AG10803 (cell line): ENCODE data around the gene RAB3IP.
"Not testable (repeated sequence)": the region's sequence is repeated elsewhere in the genome, so short reads cannot be mapped to it uniquely, and the experiment has no call there.

Experiments used
- DNase-seq: peaks from one replicate; pipeline ENCODE4 v3.0.0; 2010; ENCODE audit warnings: low read depth
- H3K4me3 ChIP-seq: 2 replicates; pipeline ENCODE4 v1.5.1; 2011; ENCODE audit warnings: mild to moderate bottlenecking, low read length, control low read depth
- TF ChIP-seq, protein P1 (sequence below): conservative IDR thresholded peaks from 2 replicates; pipeline ENCODE4 v1.5.1; 2011; ENCODE audit warnings: mild to moderate bottlenecking, low read length, control low read depth, inconsistent platforms

The RAB3IP gene

DNA sequence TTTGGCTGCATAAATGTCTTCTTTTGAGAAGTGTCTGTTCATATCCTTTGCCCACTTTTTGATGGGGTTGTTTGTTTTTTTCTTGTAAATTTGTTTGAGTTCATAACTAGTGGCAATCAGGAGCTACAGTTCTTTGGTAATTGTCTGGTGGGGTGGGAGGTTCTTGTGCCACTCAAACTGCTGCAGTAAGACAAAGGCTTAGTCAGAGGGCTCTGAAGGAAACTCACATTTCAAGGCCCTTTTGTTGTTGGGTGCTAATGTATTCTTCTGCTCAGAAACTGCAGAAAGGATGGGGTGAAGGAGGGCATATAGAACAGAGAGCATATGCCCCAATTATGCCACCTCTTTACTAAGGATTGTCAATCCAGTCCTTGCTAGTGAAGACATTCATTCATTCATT lies 108.3 kb downstream of the RAB3IP start:
- H3K4me3 ChIP-seq: no peak overlapping the region
- TF ChIP-seq, protein P1, sequence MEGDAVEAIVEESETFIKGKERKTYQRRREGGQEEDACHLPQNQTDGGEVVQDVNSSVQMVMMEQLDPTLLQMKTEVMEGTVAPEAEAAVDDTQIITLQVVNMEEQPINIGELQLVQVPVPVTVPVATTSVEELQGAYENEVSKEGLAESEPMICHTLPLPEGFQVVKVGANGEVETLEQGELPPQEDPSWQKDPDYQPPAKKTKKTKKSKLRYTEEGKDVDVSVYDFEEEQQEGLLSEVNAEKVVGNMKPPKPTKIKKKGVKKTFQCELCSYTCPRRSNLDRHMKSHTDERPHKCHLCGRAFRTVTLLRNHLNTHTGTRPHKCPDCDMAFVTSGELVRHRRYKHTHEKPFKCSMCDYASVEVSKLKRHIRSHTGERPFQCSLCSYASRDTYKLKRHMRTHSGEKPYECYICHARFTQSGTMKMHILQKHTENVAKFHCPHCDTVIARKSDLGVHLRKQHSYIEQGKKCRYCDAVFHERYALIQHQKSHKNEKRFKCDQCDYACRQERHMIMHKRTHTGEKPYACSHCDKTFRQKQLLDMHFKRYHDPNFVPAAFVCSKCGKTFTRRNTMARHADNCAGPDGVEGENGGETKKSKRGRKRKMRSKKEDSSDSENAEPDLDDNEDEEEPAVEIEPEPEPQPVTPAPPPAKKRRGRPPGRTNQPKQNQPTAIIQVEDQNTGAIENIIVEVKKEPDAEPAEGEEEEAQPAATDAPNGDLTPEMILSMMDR: no peak
- DNase-seq: no peak

DNA sequence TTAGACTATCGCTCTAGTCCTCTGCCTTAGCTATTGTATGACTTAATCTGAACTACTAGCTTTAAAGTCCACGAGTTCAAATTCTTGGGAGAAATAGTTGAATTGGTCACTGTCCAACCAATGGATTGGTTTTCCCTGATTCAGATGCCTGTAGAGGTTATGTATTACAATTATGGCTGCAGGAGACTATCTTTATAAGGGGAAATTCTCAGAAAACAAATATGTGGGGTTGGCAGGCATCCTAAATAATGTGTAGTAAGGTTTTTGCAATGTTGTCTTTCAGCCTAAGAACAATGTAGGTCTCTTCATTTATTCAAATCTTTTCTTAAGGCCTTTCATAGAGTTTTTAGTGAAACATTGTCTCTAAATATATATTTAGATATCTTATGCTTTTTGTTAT lies 113.3 kb downstream of the RAB3IP start:
- peak; percentile 9 for DNase-seq
- no peak overlapping the region for H3K4me3 ChIP-seq
- TF ChIP-seq, protein P1: no peak

DNA sequence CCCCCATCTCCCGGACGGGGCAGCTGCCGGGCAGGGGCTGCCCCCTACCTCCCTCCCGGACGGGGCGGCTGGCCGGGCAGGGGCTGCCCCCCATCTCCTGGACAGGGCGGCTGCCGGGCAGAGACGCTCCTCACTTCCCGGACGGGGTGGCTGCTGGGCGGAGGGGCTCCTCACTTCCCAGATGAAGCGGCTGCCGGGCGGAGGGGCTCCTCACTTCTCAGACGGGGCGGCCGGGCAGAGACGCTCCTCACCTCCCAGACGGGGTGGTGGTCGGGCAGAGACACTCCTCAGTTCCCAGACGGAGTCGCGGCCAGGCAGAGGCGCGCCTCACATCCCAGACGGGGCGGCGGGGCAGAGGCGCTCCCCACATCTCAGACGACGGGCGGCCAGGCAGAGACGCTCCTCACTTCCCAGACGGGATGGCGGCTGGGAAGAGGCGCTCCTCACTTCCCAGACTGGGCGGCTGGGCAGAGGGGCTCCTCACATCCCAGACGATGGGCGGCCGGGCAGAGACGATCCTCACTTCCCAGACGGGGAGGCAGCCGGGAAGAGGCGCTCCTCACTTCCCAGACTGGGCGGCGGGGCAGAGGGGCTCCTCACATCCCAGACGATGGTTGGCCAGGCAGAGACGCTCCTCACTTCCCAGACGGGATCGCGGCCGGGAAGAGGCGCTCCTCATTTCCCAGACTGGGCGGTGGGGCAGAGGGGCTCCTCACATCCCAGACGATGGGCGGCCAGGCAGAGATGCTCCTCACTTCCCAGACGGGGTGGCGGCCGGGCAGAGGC lies 114.7 kb downstream of the RAB3IP start:
- H3K4me3 ChIP-seq, DNase-seq: not testable (repeated sequence)

DNA sequence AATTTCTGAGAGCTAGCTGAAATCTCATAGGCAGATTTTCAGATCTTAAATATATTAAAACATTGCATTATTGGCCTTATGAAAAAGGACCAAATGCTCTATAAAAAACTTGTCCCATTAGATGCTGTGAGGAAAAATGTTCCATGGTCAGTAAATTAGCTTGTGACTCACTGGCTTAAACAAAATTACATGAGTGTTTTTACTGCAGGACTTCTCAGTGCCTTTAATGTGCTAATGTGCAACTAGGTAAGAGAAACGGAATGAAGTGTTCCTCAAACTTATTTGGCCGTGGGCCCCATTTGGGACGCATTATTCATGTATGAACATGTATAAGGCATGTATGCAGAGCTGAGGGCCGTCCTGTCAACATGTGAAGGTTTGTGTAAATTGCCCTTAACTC lies 128.0 kb downstream of the RAB3IP start:
- TF ChIP-seq, protein P1: no peak
- no peak for DNase-seq
- no peak overlapping the region for H3K4me3 ChIP-seq

DNA sequence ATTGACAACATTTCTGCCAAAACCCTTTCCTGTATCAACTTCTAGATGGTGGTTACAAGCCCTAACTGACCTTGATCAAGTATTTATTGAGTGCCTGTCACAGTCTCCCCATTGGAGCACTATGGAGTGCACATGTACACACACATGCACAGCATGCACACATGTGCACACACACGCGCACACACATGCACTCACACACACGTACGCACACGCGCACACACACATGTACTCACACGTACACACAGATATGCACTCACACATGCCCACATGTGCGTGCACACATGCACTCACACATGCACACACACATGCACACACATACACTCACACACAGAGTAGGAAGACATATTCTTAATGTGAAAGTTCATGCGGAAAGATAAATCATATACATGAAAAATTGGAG lies 130.0 kb downstream of the RAB3IP start:
- TF ChIP-seq, protein P1: no peak
- no peak for DNase-seq
- no peak overlapping the region for H3K4me3 ChIP-seq

DNA sequence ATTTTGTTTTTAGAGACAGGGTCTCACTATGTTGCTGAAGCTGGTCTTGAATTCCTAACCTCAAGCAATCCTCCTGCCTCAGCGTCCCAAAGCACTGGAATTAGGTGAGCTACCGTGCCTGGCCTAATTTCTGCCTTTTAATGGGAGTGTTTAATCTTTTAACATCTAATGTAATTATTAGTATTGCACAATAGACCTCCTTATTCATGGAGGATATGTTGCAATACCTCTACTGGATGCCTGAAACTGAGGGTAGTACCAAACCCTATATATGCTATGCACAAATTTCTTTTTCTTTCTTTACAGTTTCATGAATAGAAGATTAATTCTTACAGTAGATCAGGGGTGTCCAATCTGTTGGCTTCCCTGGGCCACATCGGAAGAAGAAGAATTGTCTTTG lies 134.1 kb downstream of the RAB3IP start:
- TF ChIP-seq, protein P1: no peak
- H3K4me3 ChIP-seq: no peak overlapping the region
- no peak for DNase-seq
